Measurements from ENCODE around the gene SLC5A6.
A peak's percentile ranks its signal among the peaks of the same experiment; 100 is the strongest.

SLC5A6 gene

GRCh38 chr2:27211943-27212625 lies at the start of gene SLC5A6, which contains the start of gene ATRAID:
SLC5A6 (minus strand) TSS chr2:27212268; CDS start chr2:27207650, 4,618 bp downstream.
ATRAID (plus strand) TSS chr2:27212041; CDS start chr2:27212369, 328 bp downstream.
- peak; percentile 89 for DNase-seq

DNA sequence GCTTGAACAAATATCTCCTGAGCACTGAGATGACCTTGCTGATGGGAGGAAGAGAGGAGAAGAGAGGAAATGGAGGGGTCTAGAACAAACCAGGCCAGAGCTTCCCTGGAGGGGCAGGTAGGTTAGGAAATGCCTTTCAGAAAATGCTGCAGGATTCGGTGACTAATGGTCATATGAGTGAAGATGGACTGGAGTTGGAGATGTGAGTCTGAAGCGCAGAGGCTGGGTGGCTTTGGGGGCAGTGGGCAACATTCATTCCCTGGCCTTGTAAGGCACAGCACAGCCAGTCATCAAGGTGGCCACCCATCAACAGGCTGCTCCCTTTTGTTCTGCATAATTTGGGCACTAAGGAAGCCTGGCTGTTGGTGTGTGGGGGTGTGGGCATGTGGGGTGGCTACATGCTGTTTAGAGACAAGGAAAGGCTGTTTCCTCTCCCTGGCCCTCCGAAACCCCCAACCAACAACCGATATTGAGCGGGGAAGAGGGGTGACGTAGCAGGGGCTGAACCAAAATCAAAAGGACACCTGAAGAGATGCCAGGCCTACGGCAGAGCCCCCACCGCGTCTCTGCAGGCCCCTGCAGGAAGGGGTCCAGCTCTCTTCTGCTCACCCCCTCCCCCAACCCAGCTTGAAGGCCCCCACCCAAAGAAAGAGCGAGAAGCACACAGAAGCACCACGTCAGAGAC lies 49.3 kb upstream of the SLC5A6 start:
- DNase-seq, result no peak

DNA sequence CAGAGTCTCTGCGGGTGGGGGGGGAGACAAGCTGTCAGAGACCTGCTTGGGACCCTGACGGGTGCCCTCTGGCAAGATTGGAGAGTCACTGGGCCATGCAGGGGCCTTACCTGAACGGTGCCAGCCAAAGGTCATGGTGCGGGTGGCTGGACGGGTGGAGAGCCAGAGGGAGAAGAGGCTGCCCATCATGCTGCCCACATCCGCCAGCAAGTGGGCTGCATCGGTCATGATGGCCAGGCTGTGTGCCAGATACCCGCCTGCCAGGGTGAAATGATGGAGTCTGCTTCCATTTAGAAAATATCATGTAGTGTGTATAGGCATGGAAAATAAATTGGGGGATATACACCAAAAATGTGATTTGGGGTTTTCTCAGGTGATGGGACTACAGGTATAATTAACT lies 46.0 kb upstream of the SLC5A6 start:
- DNase-seq, result no peak

GRCh38 chr2:27256855-27257454 lies 44.9 kb upstream of the SLC5A6 start:
- no peak for DNase-seq

GRCh38 chr2:27255660-27256059 lies 43.6 kb upstream of the SLC5A6 start:
- no peak for DNase-seq

- no peak for DNase-seq
Observed at GRCh38 chr2:27255187-27255586, 43.1 kb upstream of the SLC5A6 start.

DNA sequence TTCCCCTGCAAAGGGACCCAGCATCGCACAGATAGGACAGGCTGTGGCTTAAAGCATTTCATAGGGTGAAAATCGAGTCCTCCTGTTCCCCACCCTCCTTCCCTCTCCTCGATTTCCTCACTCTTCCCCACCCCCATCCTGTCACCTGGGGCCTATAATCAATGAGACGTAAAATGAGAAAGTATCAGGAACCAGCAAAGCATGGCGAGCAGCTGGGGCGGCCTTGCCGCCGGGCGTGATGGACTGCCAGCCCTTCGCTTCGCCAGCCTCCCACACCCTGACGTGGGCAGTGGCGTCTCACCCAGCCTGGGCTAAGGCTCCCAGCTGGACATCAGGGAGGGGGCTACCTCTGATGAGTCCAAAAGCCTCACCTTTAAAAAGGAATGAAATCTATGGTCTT lies 39.7 kb upstream of the SLC5A6 start:
- no peak for DNase-seq

GRCh38 chr2:27250652-27251379 lies 38.7 kb upstream of the SLC5A6 start:
- DNase-seq, result no peak

DNA sequence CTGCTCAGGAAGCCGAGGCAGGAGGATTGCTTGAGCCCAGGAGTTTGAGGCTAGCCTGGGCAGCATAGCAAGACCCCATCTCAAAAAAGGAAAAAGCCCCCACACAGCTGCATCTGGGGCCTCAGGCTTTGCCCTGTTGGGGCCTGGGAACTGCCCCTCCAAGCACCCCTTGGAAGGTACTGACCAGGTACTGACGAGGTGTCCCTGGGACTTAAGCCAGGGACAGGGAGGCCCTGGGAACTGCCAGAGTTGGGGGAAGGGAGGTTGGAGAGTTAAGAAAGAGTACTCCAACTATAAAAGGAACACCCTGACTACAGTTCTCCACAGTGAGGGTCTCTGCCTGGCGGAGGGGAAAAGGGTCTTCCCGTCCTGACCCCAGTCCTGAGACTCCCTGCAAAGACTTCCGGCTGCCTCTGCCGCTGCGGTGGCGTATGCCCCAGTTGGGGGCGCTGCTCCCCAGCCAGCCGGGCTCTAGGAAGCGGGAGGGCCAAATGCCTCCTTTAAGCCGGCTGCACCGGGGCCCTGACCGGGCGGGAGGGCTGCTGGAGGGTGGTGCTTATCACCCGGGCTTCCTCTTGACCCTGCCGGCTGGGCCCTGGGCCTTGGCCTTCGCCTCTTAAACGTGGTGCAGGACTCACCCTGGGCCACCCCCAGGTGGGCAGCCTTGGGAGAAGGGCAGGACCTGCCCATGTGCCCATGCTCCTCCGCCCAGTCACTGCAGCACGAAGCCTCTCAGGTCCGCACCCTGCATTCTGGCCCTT lies 38.0 kb upstream of the SLC5A6 start:
- DNase-seq, result peak; percentile 65

GRCh38 chr2:27249159-27249890 lies 37.3 kb upstream of the SLC5A6 start:
- no peak for DNase-seq

GRCh38 chr2:27247893-27248292 lies 35.8 kb upstream of the SLC5A6 start:
- no peak for DNase-seq

DNA sequence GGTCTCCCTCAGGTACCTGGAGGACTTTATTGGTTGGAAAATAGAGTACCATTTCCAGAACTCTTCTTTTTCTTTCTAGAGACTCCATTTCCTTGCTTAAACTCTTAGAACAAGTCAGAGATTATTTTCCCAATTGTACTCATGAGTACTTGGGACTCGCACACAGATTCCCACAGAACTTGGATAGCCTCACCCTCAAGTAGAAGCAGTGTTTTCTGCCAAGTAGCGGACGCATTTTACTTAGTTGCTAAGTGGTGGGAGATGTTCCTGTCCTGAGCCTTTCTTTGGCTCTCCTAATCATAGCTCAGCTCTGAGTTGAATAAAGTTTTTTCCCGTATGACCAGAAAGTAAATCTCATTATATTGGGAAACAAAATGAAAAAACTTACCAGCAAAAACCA lies 33.6 kb upstream of the SLC5A6 start:
- DNase-seq, result no peak

GRCh38 chr2:27245116-27245515 lies 33.0 kb upstream of the SLC5A6 start:
- DNase-seq, result no peak

- no peak for DNase-seq
Observed at GRCh38 chr2:27243391-27244130, 31.5 kb upstream of the SLC5A6 start.

- DNase-seq, result no peak
Observed at GRCh38 chr2:27242614-27242951, 30.5 kb upstream of the SLC5A6 start.

GRCh38 chr2:27241761-27242613 lies 29.9 kb upstream of the SLC5A6 start:
- peak; percentile 22 for DNase-seq

DNA sequence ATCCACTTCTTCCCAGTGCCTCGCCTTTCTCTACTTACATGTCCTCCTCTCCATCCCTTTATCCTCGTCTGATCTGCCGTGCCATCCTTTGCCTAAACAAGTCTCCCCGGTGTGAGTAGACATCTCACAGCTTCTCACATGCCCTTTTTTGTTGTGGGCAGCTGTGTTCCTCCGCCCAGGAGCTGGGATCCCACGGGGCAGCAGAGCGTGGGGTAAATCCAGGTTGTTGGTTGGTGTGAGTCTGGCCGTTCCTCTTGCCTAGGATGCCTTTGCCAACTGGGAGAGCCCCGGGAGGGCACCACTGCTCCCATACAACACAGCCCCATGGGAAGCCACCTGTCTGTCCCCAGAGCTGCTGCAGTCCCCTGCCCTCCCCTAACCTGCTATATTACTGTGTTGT lies 28.3 kb upstream of the SLC5A6 start:
- DNase-seq, result no peak

DNA sequence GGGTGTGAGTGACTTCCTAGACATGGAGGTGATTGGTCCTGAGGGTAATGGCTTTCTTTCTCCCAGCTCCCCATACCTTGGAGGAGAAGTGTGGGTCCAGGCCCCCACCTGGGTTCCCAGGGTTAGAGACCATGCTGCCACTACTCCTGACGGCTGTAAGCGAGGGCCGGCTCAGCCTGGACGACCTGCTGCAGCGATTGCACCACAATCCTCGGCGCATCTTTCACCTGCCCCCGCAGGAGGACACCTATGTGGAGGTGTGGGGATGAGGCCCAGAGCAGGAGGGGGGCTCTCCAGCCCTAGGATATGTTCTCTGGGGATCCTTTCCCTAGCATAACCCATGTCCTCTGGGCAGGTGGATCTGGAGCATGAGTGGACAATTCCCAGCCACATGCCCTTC lies 26.9 kb upstream of the SLC5A6 start:
- no peak for DNase-seq

- DNase-seq, result no peak
Observed at GRCh38 chr2:27237341-27237945, 25.4 kb upstream of the SLC5A6 start.

- DNase-seq, result no peak
Observed at GRCh38 chr2:27236626-27237025, 24.6 kb upstream of the SLC5A6 start.

Data from hematopoietic multipotent progenitor cell treated with erythropoietin and hydrocortisone succinate and interleukin-3 and kit ligand, for 8 days (in vitro differentiated cells).